H9 (cell line): Measurements from ENCODE around the gene CHST14. TPM values are rescaled to one million over a fixed set of nuclear protein-coding genes. Genes with fewer than 3 reads are reported as not detected.

Experiments used
- DNase-seq: peaks from one replicate; pipeline ENCODE4 v3.0.0-alpha.2; 2017
- H2AFZ ChIP-seq: one replicate; pipeline ENCODE4 v1.6.1; 2013; ENCODE audit warnings: mild to moderate bottlenecking, low read length, control low read depth, moderate library complexity
- H2AK5ac ChIP-seq: 2 replicates; pipeline ENCODE4 v1.6.1; 2013; ENCODE audit warnings: low read length, control low read depth, mixed read lengths; ENCODE audit not compliant: insufficient read length
- H2BK120ac ChIP-seq: one replicate; pipeline ENCODE4 v1.6.1; 2013; ENCODE audit warnings: low read depth, mild to moderate bottlenecking, low read length, control low read depth, inconsistent platforms; ENCODE audit not compliant: poor library complexity, severe bottlenecking
- H2BK12ac ChIP-seq: 2 replicates; pipeline ENCODE4 v1.6.1; 2013; ENCODE audit warnings: low read length, control low read depth, mixed read lengths, low read depth; ENCODE audit not compliant: insufficient read length
- H2BK15ac ChIP-seq: 2 replicates; pipeline ENCODE4 v1.6.1; 2013; ENCODE audit warnings: low read depth, low read length, control low read depth
- H2BK20ac ChIP-seq: one replicate; pipeline ENCODE4 v1.6.1; 2013; ENCODE audit warnings: low read depth, mild to moderate bottlenecking, low read length, control low read depth, inconsistent platforms; ENCODE audit not compliant: poor library complexity, severe bottlenecking
- H2BK5ac ChIP-seq: 2 replicates; pipeline ENCODE4 v1.6.1; 2013; ENCODE audit warnings: low read length, control low read depth, mixed read lengths; ENCODE audit not compliant: insufficient read length
- H3K14ac ChIP-seq: 2 replicates; pipeline ENCODE4 v1.6.1; 2013; ENCODE audit warnings: low read length, control low read depth; ENCODE audit not compliant: insufficient read depth
- H3K18ac ChIP-seq: 2 replicates; pipeline ENCODE4 v1.6.1; 2013; ENCODE audit warnings: low read depth, mild to moderate bottlenecking, mixed read lengths, low read length, control low read depth; ENCODE audit not compliant: insufficient read length
- H3K23ac ChIP-seq: 2 replicates; pipeline ENCODE4 v1.6.1; 2013; ENCODE audit warnings: low read length, control low read depth, mixed read lengths, low read depth; ENCODE audit not compliant: insufficient read length
- H3K23me2 ChIP-seq: 2 replicates; pipeline ENCODE4 v1.6.1; 2013; ENCODE audit warnings: low read depth, mild to moderate bottlenecking, mixed read lengths, low read length, control low read depth; ENCODE audit not compliant: insufficient read length, poor library complexity, severe bottlenecking
- H3K27ac ChIP-seq: 2 replicates; pipeline ENCODE4 v1.5.1; 2013; ENCODE audit warnings: low read length, control low read depth, mixed read lengths, low read depth; ENCODE audit not compliant: insufficient read length
- H3K27me3 ChIP-seq: 2 replicates; pipeline ENCODE4 v1.6.1; 2013; ENCODE audit warnings: low read length, control low read depth, inconsistent platforms; ENCODE audit not compliant: insufficient read depth
- H3K4ac ChIP-seq: 2 replicates; pipeline ENCODE4 v1.6.1; 2013; ENCODE audit warnings: low read depth, mild to moderate bottlenecking, control low read depth, inconsistent platforms, low read length, moderate library complexity
- H3K4me1 ChIP-seq: 2 replicates; pipeline ENCODE4 v1.6.1; 2013; ENCODE audit warnings: low read length, control low read depth, inconsistent platforms; ENCODE audit not compliant: insufficient read depth
- H3K4me2 ChIP-seq: 2 replicates; pipeline ENCODE4 v1.6.1; 2013; ENCODE audit warnings: low read length, control low read depth, mixed read lengths; ENCODE audit not compliant: insufficient read length, insufficient read depth
- H3K56ac ChIP-seq: 2 replicates; pipeline ENCODE4 v1.6.1; 2013; ENCODE audit warnings: low read depth, mild to moderate bottlenecking, mixed read lengths, low read length, control low read depth; ENCODE audit not compliant: insufficient read length
- H3K79me1 ChIP-seq: 2 replicates; pipeline ENCODE4 v1.6.1; 2013; ENCODE audit warnings: low read depth, mild to moderate bottlenecking, moderate library complexity, low read length, control low read depth, inconsistent platforms; ENCODE audit not compliant: insufficient read depth, poor library complexity, severe bottlenecking
- H3K79me2 ChIP-seq: 2 replicates; pipeline ENCODE4 v1.6.1; 2013; ENCODE audit warnings: low read length, control low read depth, inconsistent platforms; ENCODE audit not compliant: insufficient read depth
- H3K9ac ChIP-seq: 2 replicates; pipeline ENCODE4 v1.6.1; 2013; ENCODE audit warnings: low read length, control low read depth, mixed read lengths; ENCODE audit not compliant: insufficient read length; ENCODE audit errors: extremely low read depth
- H3K9me3 ChIP-seq: one replicate; pipeline ENCODE4 v1.6.1; 2013; ENCODE audit warnings: low read depth, low read length, inconsistent platforms; ENCODE audit not compliant: control insufficient read depth
- H3T11ph ChIP-seq: one replicate; pipeline ENCODE4 v1.6.1; 2013; ENCODE audit warnings: mild to moderate bottlenecking, low read length, control low read depth, inconsistent platforms
- H4K20me1 ChIP-seq: one replicate; pipeline ENCODE4 v1.6.1; 2013; ENCODE audit not compliant: control insufficient read depth, insufficient read length, insufficient read depth
- H4K5ac ChIP-seq: 2 replicates; pipeline ENCODE4 v1.6.1; 2013; ENCODE audit warnings: low read depth, mild to moderate bottlenecking, mixed read lengths, low read length, control low read depth; ENCODE audit not compliant: insufficient read length
- H4K8ac ChIP-seq: replicated peaks from 2 replicates; pipeline ENCODE4 v1.6.1; 2013; ENCODE audit warnings: low read length, control low read depth, mixed read lengths, low read depth; ENCODE audit not compliant: insufficient read length
- H4K91ac ChIP-seq: 2 replicates; pipeline ENCODE4 v1.6.1; 2013; ENCODE audit warnings: low read depth, mild to moderate bottlenecking, moderate library complexity, mixed read lengths, low read length, control low read depth; ENCODE audit not compliant: insufficient read length
- H3K27ac Mint-ChIP-seq, 3 experiments: 2 replicates in 2 of 3; 3 replicates in 1 of 3; pipeline ENCODE4 v1.8.0; 2020 to 2021; ENCODE audit warnings: mixed read lengths in 3 of 3, mild to moderate bottlenecking in 1 of 3, moderate library complexity in 1 of 3
- H3K27me3 Mint-ChIP-seq: 2 replicates; pipeline ENCODE4 v1.8.0; 2021; ENCODE audit warnings: low read depth, mild to moderate bottlenecking, moderate library complexity, mixed read lengths
- H3K36me3 Mint-ChIP-seq, 3 experiments: 2 replicates in 2 of 3; 3 replicates in 1 of 3; pipeline ENCODE4 v1.8.0; 2020 to 2021; ENCODE audit warnings: low read depth in 3 of 3, mixed read lengths in 3 of 3; ENCODE audit not compliant: insufficient read depth in 1 of 3
- H3K4me1 Mint-ChIP-seq, 2 experiments: 2 replicates each; pipeline ENCODE4 v1.8.0; 2020; ENCODE audit warnings: mixed read lengths in 2 of 2
- H3K4me3 Mint-ChIP-seq, 2 experiments: 2 replicates in 1 of 2; 3 replicates in 1 of 2; pipeline ENCODE4 v1.8.0; 2020 to 2021; ENCODE audit warnings: mild to moderate bottlenecking in 2 of 2, mixed read lengths in 2 of 2, moderate library complexity in 1 of 2
- H3K9me3 Mint-ChIP-seq, 2 experiments: 2 replicates in 1 of 2; 3 replicates in 1 of 2; pipeline ENCODE4 v1.8.0; 2020; ENCODE audit warnings: mild to moderate bottlenecking in 2 of 2, mixed read lengths in 2 of 2, moderate library complexity in 1 of 2
- CTCF ChIP-seq: fragments of 200-600 bp; sonication (generic); conservative IDR thresholded peaks from 3 replicates; pipeline ENCODE4 v1.8.0; 2021; ENCODE audit warnings: antibody characterized with exemption, mild to moderate bottlenecking
- WGBS: extraction: QIAGEN DNeasy Blood & Tissue Kit; methylation state at CpG from one replicate; pipeline ENCODE4 v1.1.7; 2013; ENCODE audit warnings: missing lambda C conversion rate, low lambda C conversion rate, mixed read lengths; ENCODE audit not compliant: insufficient read length; ENCODE audit errors: extremely low coverage; 5-methylcytosine and 5-hydroxymethylcytosine counted together
- total RNA-seq: library from RNA; stranded (reverse); gene quantifications from 2 replicates; pipeline ENCODE4 v1.2.1, GENCODE V29; 2021

The CHST14 gene
- total RNA-seq, 1 experiment from 2014 or later, result 25.7 TPM

GRCh38 chr15:40474581-40474980 lies 3.8 kb downstream of the CHST14 start:
- H2BK120ac ChIP-seq, result no peak overlapping the region
- H2BK12ac ChIP-seq, result no peak overlapping the region
- no peaks in the 10 kb centered on the region for H3K9me3 ChIP-seq
- H3K18ac ChIP-seq, result no peak overlapping the region
- Mint-ChIP-seq H3K4me3 (no peak overlapping the region; a peak in 1 of 5 replicates), H3K27me3 (peaks cover 8% of the 10 kb centered on the region), H3K27ac (no peak overlapping the region; a peak in 1 of 7 replicates), H3K4me1 (peaks cover 41 to 45% of the 10 kb centered on the region in 2 experiments), H3K9me3 (no peaks in the 10 kb centered on the region), H3K36me3 (no peaks in the 10 kb centered on the region; a peak in 3 of 7 replicates)
- H3K23ac ChIP-seq, result no peak overlapping the region
- no peaks in the 10 kb centered on the region for H3K27me3 ChIP-seq
- no peak overlapping the region for H3K9ac ChIP-seq
- no peak for TF ChIP-seq CTCF
- DNase-seq, result no peak
- WGBS, result no CpG with 5 or more reads among the region's 8 CpGs
- H3K79me1 ChIP-seq, result no peaks in the 10 kb centered on the region
- no peaks in the 10 kb centered on the region; the same call in 1 of the 2 replicates for H3K4me1 ChIP-seq
- no peak overlapping the region for H3K4me2 ChIP-seq
- no peak overlapping the region for H2BK20ac ChIP-seq
- H2BK15ac ChIP-seq, result no peak overlapping the region
- no peak overlapping the region for H4K5ac ChIP-seq
- H2AFZ ChIP-seq, result no peak overlapping the region
- peaks cover 10% of the 10 kb centered on the region for H3K23me2 ChIP-seq
- no peak overlapping the region for H2AK5ac ChIP-seq
- H3T11ph ChIP-seq, result no peak overlapping the region
- no peak overlapping the region for H3K14ac ChIP-seq
- no peak overlapping the region for H3K4ac ChIP-seq
- H3K56ac ChIP-seq, result no peak overlapping the region
- no peak overlapping the region for H4K91ac ChIP-seq
- H3K27ac ChIP-seq, result no peak overlapping the region
- peaks cover 4% of the 10 kb centered on the region for H4K20me1 ChIP-seq
- H2BK5ac ChIP-seq, result no peak overlapping the region
- H4K8ac ChIP-seq, result no peak overlapping the region
- H3K79me2 ChIP-seq, result no peaks in the 10 kb centered on the region
